Measurements from ENCODE around the gene GRID2.

GRID2 gene

DNA sequence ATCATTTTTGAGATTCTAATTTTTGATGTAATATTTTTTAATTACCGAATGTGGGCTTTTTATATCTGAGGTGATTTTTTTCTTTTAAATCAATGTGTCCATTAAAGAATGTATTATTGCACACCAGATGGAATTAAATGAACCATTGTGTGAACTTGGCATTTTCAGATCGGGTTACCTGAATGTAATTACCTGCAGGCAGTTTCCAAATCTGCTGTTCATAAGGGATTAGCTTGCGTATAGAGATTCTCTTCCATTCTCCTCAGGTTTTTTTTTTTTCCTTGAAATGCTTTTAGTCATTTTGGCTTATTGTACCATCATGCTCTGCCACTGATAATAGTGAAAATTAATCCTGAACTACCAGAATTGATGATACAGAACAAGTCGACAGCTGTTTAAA, 1013.3 kb downstream of the GRID2 start:
- TF ChIP-seq, protein P1, sequence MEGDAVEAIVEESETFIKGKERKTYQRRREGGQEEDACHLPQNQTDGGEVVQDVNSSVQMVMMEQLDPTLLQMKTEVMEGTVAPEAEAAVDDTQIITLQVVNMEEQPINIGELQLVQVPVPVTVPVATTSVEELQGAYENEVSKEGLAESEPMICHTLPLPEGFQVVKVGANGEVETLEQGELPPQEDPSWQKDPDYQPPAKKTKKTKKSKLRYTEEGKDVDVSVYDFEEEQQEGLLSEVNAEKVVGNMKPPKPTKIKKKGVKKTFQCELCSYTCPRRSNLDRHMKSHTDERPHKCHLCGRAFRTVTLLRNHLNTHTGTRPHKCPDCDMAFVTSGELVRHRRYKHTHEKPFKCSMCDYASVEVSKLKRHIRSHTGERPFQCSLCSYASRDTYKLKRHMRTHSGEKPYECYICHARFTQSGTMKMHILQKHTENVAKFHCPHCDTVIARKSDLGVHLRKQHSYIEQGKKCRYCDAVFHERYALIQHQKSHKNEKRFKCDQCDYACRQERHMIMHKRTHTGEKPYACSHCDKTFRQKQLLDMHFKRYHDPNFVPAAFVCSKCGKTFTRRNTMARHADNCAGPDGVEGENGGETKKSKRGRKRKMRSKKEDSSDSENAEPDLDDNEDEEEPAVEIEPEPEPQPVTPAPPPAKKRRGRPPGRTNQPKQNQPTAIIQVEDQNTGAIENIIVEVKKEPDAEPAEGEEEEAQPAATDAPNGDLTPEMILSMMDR (IDR thresholded peaks at IDR 0.05; ENCODE audit: low read depth, low read length) = no peak
- no peak for DNase-seq (ENCODE audit: extremely low read depth, low read depth)

DNA sequence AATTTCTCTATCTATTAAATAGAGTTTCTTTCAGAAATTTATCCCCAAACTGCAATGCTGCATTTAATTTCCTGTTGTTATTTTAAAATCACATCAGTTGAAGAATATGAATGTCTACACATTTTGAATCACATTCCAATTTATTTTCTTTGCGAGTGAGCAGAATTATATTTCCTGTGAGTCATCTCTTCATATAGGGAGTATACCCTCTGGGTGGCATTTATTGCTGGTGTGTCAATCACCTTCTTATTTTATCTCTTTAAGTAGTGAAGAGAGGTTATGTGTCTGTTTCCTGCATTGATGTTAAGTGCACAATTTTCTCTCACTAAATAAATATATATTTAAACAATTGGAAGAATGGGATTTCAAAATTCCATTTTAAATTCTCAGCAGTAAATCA, 1013.8 kb downstream of the GRID2 start:
- no peak for DNase-seq (ENCODE audit: extremely low read depth, low read depth)
- TF ChIP-seq, protein P1 (IDR thresholded peaks at IDR 0.05; ENCODE audit: low read depth, low read length) = no peak

DNA sequence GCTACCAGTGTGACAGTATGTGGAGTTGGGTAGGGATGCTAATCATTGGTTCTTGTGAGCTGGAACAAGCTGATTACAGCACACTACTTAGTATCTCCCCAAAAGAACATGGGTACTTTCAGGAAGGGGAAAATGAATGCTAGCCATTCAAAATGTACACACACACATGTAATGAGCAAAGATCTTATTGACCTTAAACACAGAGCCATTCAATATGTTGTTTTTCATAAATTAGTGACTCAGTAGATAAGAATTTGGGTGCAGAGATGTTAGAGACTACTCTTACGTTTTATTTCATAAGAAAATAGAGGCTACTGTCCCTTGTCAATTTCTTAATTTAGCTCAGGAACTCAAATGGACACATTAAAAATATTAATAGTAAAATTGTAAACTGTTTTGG, 1015.3 kb downstream of the GRID2 start:
- DNase-seq (ENCODE audit: extremely low read depth, low read depth) = no peak
- TF ChIP-seq, protein P1 (IDR thresholded peaks at IDR 0.05; ENCODE audit: low read depth, low read length) = no peak

DNA sequence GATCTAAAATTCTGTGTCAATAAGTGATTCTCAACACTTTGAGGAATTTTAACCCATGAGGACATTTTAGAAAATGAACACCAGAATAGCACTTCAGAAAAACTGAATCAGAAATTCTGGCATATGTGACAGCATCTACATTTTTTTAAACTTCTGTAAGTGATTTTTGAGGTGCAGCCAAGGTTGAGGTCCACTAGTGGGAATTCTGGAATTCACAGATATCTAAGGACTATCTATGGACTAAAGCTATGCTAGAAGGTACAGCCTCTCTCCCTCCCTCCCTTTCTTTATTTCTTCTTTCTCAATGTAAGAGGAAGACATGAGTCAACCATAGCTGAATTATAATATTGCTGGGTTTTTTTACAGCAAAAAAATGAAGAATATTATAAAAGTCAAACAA, 1016.6 kb downstream of the GRID2 start:
- no peak for DNase-seq (ENCODE audit: extremely low read depth, low read depth)
- TF ChIP-seq, protein P1 (IDR thresholded peaks at IDR 0.05; ENCODE audit: low read depth, low read length) = no peak

DNA sequence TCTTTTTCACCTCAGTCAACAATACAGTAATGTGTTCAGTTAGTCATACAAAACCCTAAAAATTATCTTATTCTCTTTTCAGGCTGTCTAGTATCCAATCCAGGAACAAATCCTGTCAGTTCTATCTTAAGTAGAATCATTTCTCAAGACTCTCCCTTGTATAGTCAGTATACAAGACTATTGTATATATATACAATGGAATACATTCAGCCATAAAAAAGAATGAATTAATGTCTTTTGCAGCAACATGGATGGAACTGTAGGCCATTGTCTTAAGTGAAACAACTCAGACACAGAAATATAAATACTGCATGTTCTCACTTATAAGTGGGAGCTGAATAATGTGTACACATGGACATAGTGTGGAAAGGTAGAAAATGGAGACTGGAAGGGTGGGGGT, 1023.6 kb downstream of the GRID2 start:
- DNase-seq (ENCODE audit: extremely low read depth, low read depth) = no peak
- TF ChIP-seq, protein P1 (IDR thresholded peaks at IDR 0.05; ENCODE audit: low read depth, low read length) = no peak

DNA sequence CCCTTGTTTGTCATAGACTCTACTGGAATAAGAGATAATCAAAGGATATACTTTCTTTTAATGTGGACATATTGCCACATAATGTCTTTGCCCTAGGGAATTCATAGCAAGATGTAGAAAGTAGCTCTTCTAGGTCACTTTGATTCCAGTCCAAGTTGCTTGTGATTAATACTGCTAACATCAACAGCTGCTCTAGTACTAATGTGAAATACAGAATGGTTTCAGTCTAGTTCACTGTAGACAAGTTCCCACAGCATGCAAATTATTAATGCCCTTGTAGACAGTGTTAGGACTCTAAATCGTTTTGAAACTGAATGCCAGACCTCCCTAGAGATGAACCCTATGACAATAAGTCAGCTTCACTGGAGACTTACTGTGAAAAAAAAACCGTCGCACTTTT, 1030.2 kb downstream of the GRID2 start:
- TF ChIP-seq, protein P1 (IDR thresholded peaks at IDR 0.05; ENCODE audit: low read depth, low read length) = no peak

DNA sequence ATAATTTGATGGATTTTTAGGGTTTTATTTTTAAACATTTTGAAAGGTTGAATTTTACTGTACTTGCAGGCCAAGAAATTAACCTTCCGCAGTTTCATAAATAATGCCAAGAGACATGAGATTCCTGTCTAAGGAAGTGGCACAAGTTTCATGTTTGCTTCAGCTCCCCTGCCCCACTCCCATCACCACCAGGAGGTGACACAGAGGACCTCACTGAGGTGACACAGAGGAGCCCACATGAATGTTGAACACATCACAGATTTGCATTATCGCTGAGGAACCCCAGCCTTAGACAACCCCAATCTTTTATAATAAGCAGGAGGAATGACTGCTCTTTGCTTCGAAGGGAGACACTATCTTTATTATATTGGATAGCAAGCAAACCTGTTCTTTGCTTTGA, 1033.4 kb downstream of the GRID2 start:
- no peak for DNase-seq (ENCODE audit: extremely low read depth, low read depth)
- TF ChIP-seq, protein P1 (IDR thresholded peaks at IDR 0.05; ENCODE audit: low read depth, low read length) = no peak

More for the DNA sequence above, 1030.2 kb downstream of the GRID2 start:
- no peak for DNase-seq (ENCODE audit: extremely low read depth, low read depth)

Measured in AG09319 (cell line).